ENCODE data around the gene RYR2.
"Not testable (repeated sequence)": the region's sequence is repeated elsewhere in the genome, so short reads cannot be mapped to it uniquely, and the experiment has no call there.

Gene RYR2

DNA sequence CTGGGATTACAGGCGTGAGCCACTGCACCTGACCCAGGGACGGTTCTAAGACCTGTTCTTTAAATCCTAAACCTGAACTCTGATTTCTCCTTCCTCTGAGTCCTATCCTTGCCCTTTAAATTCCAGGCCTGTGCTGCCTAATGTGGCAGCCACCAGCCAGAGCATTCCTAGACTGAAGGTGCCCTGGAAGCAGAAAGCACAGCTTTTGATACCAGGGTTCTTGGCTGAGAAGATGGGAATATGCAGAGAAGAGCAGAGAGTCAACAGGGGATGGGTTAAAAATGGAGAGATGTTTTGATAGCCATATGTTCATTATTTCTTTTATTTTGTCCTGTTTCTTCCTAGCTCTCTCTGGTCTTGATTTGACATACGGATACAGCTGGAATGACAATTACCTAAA lies 49.7 kb downstream of the RYR2 start:
- DNase-seq, result no peak

DNA sequence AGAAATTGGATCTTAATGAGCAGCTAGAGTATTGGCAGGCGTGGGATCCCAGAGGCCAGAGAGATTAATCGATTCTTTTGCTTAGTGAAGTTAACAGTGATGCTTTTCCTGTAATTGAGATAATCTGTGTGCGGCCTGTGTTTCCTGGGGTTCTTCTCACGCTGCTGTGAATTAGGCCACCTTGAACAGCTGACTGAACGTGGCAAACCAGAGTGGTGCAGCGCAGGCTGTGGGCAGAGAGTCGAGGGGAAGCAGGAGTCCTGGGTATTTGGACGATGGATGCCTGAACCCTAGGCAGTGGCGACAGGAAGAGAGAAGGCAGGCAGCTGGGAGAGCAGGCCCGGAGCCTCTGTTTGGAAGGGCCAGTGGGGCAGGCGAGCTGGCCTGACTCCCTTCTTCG lies 51.7 kb downstream of the RYR2 start:
- DNase-seq, result no peak

DNA sequence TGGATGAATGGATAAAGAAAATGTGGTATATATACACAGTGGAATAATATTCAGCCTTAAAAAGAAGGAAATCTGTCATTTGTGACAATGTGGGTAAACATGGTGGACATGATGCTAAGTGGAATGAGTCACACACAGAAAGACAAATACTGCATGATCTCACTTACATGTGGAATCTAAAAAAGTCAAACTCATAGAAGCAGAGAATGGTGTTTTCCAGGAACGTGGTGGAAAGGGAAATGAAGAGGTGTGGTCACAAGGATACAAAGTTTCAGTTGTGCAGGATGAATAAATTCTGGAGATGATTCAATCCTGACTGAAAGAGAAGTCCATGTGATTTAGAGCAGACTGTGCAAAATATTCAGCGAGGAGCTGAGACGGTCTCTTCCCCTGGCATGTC lies 56.6 kb downstream of the RYR2 start:
- DNase-seq, result no peak

DNA sequence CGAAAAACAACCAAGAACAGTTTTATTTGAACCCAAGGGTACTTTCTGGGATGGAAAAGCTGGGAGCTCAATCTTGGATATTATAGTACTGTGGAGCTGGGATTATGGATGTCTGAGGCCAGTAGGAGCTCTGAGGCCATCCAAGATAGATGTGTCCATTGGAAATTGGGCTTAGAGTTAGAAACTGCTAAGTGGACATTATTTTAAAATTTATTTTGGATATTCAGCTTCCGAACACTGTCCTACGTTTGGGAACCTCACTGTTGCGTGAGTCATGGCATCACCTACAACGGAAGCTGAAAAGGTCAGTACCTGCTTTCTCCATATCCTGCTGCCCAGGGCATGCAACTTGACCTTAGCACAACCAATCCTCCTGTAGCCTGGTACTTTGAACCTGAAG lies 61.0 kb downstream of the RYR2 start:
- no peak for DNase-seq

DNA sequence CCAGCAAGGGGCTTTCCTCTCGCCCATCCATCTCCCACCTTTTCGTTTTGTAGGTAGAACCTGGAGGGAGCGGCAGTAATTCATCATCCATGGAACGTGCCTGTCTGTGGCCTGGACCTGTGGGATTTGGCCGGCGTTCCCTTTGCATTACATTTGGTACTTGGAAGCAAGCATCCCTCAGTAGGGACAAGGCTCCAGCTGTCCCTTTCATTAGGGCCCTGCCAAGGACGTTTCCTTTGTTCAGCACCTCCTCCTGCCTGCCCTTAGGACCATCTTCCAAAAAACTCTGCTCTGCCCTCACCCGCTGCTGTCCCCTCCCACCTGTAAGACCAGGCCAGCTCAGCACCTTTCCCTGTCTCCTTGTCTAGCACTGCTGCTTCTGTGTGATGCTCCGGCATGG lies 62.1 kb downstream of the RYR2 start:
- no peak for DNase-seq

DNA sequence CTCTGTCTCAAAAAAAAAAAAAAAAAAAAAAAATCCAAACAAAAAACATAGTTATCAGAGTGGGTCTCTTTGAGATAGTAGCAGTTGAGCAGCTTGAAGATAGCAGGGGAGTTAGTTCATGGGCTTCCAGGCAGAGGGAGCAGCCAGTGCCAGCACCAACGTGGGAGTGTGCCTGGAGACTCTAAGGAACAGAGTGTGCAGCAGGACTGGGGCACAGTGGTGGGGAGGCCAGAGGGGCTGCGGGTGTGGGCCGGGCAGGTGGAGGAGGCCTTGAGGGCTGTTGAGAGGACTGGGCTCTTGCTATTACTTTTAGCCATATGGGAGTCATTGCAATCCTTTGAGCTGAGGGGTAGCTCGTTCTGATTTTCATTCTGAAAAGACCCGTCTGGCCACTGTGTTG lies 63.8 kb downstream of the RYR2 start:
- no peak for DNase-seq

DNA sequence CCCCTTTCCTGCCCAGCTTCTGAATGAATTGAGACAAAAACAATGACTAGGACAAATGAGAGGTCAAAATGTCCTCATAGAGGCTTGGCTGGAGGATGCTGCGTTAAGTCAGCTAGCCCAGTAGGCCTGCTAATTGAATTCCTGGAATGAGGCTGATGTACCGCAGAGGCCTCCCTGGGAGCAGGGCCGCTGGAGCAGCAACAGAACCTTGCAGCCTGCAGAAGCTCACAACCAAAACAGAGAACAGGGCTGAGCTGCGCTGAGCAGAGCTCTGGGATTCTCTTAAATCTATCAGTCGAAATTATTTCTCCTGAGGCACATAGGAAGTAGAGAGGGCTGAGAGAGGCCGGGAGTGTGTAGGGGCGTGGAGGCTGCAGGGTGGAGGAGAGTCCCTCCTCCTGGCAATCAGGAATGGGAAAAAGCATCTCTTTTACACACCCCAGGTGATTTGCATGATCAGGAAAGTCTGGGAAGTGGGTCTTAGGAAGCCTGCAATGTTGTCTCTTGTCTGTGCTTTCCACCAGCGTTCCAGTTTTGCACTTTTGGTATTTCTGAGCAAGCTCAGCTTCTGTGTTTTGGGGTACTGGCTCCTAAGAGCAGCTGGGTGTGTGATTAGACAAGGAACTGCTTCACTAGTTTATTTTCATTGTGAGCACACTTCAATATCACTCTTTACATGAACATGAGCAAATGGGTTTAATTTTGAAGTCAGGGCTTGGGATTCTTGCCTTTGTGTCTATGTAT lies 66.5 kb downstream of the RYR2 start:
- DNase-seq, result no peak

DNA sequence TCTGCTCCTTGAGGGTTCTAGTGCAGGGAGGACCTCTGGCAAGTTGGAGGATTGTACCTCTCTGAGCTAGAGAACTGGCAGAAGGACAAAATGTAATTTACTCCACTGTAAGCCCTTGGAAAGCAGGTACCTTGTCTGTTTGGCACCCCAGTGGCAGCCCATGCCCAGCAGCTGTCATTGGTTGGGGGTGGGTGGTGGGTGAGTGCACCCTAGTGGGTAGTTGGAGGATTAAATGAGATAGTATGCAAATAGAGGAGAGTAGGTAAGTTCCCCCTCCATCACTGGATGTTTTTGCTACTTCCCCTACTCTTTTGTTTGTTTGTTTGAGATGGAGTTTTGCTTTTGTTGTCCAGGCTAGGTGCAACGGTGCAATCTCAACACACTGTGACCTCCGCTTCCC lies 69.8 kb downstream of the RYR2 start:
- DNase-seq, result no peak

DNA sequence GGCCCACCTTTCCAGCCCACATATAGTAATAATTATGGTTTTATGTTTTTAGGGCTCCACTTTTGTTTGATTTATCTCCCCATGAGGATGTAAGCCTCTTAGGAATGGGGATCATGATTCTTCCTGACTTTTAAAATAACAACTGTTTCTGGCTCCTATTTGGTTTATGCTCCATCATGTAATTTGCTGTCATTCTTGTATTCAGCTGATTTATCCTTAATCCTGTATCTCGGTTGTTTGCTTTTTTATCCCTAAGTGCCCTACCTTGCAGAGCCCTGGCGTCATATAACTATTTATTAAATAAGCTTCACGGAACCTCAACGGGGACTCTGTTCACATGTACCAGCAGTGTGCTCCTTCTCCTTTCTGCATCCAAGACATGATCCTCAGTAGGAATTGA lies 70.7 kb downstream of the RYR2 start:
- DNase-seq, result no peak

DNA sequence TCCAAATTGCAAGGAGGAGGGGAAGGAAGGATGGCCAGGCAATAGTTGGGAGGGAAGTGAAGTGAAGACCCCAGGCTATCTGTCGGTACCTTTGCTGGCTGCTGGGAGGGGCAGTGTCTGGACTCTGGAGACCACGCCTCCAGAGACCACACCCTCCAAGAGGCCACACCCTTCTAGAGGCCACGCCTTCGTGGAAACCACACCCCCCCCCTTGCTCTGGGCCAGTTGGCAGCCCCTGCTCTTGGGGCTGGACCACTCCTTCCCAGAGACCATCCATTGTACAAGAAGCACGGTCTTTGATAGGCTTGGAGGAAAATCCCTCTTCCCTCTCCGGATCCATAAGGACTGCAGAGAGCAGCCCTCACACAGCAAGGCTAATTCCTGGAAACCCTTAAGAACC lies 73.1 kb downstream of the RYR2 start:
- no peak for DNase-seq

DNA sequence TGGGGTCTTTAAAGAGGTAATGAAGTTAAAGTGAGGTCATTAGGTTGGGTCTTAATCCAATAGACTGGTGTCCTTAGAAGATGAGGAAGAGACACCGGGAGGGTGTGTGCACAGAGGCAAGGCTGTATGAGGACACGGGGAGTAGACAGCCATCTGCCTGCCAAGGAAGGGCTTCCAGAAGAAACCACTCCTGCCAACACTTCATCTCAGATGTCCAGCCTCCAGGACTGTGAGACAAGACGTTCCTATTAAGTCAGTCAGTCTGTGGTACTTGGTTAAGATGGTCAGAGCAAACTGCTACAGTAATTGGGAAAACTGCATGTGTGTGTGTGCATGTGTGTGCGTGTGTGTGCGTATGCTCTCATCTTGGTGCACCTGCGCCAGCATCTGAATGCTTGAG lies 77.1 kb downstream of the RYR2 start:
- no peak for DNase-seq

DNA sequence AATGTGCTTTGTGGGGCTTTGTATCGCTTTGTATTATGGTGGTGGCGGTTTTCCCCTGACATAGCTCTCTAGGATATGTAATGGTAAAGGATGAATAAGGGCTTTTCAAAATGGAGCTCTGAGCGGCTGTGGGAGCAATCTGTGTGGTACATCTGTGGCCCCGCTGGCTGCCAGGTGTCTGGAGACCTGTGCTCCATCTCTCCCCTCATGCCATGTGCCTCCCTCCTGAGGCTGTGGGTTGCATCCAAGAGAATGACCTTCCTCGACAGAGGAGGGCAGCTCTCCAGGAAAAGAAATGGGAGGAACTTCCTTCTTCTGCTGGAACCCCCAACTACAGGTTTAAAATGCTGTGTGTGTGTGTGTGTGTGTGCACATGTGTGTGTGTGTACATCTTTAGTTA lies 78.7 kb downstream of the RYR2 start:
- no peak for DNase-seq

DNA sequence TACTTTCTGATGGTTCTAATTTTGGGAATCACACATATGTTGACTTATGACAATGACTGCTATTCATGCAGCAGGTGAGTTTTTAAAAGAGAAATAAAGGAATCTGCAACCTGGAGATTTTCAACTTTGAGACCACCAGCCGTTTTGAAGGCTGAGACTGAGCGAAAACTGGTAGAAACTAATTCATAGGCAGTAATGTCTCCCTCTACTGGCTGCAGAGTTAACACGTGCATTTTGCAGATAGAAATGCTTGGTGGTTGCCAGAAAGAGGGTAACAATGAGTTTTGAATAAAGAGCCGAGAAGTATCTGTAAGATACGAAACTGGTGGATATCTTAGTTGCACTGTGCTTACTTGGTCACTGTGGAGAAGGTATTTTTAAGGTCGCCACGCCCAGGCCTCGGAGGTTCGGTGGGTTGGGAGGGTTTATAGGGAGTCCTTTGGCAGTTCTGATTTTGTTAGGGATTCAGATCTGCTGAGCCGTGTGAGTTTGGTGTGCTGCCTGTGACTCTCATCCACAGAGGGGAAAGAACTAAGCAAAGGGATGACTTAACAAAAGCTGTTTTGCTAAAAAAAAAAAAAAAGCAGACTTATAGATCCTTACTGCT lies 83.0 kb downstream of the RYR2 start:
- no peak for DNase-seq

DNA sequence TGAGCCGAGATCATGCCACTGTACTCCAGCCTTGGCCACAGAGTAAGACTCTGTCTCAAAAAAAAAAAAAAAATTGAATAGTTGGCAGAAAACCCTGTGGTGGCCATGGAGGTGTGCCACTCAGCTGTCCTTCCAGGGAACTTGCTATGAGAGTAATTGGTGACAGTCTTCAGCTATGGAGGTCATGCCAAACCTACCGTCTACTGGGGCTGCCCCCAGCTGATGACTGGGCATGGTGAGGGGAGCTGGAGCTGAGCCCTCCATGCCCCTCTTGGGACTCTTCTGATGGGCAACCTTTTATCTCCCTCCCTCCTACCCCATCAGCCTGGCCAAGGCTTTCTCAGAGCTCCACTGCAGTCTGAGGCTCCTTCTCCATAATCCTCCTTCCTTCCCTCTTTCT lies 84.2 kb downstream of the RYR2 start:
- DNase-seq, result no peak

DNA sequence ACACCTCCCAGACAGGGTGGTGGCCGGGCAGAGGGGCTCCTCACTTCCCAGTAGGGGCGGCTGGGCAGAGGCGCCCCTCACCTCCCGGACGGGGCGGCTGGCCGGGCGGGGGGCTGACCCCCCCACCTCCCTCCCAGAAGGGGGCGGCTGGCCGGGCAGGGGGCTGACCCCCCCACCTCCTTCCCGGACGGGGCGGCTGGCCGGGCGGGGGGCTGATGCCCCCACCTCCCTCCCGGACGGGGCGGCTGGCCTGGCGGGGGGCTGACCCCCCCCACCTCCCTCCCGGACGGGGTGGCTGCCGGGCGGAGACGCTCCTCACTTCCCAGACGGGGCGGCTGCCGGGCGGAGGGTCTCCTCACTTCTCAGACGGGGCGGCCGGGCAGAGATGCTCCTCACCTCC lies 85.3 kb downstream of the RYR2 start:
- not testable (repeated sequence) for DNase-seq

DNA sequence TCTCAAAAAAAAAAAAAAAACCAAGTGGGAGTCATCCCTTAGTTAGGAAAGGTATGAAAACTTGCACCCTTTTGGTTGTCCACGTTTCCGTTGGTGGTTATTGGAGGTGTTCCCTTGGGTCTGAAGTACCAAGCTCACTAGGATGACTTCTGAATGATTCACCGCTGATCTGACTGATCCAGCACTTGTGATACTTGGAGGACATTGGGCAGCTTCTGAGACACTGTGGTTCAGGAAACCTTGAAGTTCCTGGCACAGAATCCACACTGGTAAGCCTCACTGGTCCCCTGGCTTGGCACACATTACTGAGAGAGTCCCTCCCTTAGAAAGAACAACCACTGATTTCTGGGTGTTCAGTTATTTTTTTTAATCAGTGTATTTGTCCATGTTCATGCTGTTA lies 91.9 kb downstream of the RYR2 start:
- DNase-seq, result no peak

DNA sequence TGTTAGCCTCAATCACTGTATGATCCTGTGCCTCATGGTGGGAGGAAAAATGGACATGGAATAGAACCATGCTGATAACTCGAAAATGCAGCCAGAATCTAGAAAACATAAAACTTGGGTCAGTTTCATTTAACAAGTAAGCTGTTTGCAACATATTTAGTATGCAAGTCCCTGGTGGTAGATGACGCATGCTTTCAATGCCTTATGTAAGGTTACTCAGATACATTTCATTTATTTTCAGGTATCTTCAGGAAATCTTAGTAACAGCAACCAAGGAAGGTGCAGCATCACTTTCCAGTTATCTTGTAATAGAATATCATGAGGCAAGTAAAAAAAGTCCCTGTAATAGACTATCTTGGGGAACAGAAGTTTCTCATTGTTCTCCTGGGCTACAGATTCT lies 92.9 kb downstream of the RYR2 start:
- no peak for DNase-seq

DNA sequence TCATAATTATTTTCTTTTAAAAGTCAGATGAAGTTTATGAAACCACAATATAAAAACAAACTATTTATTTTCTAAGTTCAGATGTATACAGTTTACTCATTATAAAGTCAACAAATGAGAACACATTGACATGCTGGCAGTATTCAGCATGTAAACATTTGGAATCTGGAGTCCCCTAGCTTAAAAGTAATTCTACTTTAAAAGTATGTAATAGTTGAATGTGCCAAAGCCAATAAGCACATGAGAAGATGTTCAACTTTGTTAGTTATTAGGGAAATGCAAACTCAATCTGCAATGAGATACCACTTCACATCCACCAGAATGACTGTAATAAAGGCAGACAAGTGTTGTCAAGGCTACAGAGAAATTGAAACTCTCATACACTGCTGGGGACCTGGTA lies 96.6 kb downstream of the RYR2 start:
- no peak for DNase-seq

DNA sequence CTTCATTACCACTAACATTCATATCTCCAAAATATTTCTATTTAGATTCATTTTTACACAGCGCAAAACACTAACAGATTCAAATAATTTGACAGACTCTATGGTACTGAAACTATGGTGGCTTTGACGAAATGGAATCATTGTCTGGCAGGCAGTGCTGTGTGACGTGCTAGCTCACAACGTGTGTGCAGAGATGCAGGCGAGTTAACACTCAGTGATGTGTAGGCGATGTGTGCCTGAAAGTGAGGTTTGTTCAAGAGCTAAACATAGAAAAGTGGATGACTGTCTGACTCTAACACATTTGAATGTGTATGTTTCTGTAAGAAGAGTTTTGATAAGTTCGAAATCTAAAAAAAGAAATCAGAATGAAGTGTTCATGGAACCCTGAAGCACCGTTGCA lies 97.7 kb downstream of the RYR2 start:
- no peak for DNase-seq

DNA sequence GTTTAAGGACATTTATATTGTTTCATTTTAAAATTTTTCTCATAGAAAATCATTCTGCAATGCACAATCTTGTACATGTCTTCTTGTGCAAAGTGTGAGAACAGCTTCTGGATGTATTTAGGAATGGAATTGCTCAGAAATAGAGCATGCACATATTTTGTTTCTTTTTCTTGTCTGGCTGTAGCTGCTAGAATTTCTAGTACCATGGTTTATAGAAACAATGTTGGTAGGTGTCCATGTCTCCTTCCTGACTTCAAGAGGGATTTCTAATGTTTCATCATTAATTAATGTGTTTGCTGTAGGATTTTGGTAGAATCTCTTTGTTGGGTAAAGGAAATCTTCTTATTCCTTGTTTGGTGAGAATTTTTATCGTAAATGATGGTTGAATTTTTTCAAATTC lies 99.0 kb downstream of the RYR2 start:
- DNase-seq, result no peak

DNA sequence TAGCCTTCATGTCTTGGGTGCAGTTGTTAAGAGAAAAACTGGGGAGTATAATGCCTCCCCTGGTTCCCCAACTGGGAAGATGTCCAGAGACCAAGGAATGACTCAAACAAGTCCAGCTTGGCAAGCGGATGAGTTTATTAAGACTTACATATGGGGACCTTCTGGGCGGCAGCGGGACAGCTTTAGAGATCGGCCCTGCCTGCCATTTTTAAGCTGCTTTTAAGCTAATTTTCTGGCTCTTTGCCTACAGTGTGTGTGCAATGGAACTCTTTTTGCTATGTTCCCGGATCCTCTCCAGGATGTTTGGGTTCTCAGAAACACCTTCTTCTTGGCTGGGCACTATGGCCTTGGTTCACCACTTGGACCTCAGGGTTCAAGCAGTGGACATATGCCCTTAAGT lies 99.5 kb downstream of the RYR2 start:
- no peak for DNase-seq

DNA sequence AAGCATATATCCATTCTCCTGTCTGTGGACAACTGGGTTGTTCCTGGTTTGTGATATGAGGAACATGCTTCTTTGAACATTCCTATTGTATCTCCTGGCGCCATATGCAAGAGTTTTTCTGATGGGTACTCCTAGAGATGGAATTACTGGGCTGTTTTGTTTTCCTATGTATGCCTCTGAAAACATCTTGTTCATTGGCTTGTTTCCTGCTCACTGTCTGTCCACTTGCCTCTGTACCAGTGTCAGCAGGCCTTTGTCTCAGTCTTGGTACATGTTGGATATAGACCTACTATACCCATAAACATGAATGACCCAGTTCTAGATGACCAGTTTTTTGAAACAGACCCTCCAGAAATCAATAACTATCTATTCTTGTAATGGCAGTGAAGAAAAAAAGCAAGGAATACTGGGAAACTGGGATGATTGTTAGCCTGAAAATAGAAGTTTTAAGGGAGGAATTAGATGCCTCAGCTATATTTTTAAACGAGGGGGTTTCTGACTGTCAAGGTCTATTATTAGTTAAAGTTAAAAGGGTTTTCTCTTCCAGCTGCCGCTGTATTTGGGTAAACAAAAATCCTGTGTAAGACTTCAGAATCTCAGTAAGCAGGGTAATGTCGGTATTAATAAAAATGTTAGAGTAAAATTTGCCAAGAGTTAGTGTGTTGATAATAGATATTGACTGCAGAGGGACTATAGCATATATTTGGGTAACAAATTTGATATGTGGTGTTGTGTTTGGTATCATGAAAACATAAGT lies 103.6 kb downstream of the RYR2 start:
- no peak for DNase-seq

DNA sequence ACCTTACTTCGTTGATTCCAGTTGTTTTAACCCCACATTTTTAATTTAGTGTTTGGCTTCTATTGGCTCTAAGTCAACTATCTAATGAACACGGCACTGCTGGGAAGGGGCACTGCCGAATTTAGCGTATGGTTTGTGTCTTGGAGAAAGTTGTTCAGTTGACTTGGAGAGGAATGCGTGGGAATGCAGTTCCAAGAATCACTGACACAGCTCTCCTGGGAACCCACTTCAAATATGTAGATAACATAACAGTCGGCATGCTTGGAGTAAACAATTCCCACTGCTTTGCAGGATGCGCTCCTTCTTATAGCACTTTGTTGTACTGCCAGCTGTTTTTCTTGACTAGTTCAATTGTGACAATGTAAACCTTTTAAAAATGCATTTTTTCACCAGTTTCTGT lies 104.3 kb downstream of the RYR2 start:
- no peak for DNase-seq

DNA sequence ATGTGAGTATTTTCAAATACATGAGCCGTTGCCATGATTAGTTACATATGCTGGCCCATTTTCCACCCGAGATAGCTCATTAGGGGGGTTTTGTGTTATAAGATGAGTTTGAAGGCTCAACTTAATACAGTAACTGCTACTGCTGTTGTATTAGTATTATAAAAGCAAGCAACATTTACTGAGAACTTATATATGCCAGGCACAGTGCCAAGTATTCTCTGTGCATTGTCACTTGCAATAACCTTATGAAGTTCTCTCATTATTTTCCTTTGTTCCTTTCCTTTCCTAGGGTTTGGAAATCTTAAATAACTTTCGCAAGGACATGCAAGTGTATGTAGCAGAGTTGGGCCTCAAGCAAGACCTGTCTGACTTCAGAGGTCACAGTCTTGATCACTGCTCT lies 107.9 kb downstream of the RYR2 start:
- no peak for DNase-seq

DNA sequence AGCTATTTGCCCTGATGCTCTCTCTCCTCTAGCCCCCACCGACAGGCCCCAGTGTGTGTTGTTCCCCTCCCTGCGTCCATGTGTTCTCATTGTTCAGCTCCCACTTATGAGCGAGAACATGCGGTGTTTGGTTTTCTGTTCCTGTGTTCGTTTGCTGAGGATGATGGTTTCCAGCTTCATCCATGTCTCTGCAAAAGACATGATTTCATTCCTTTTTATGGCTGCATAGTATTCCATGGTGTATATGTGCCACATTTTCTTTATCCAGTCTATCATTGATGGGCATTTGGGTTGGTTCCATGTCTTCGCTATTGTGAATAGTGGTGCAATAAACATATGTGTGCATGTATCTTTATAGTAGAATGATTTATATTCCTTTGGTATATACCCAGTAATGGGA lies 110.0 kb downstream of the RYR2 start:
- DNase-seq, result not testable (repeated sequence)

All from NK-92 treated with Interleukin-12 subunit alpha and Interleukin-12 subunit beta, amount 100 ng/mL, for 24 hours (cell line).